Neuronal stem cell (in vitro differentiated cells): ENCODE results near the gene CEACAM16.

Experiments used
- DNase-seq: peaks from one replicate; pipeline ENCODE4 v3.0.0-alpha.2; 2013; ENCODE audit warnings: low spot score
- H2AFZ ChIP-seq: one replicate; pipeline ENCODE4 v1.6.1; 2013; ENCODE audit warnings: mild to moderate bottlenecking, low read length, inconsistent platforms
- H2AK5ac ChIP-seq: 2 replicates; pipeline ENCODE4 v1.6.1; 2013; ENCODE audit warnings: low read depth, mild to moderate bottlenecking, inconsistent platforms, low read length, moderate library complexity, mixed read lengths
- H2BK120ac ChIP-seq: 2 replicates; pipeline ENCODE4 v1.6.1; 2013; ENCODE audit warnings: low read depth, mild to moderate bottlenecking, inconsistent platforms, low read length, moderate library complexity, mixed read lengths
- H2BK12ac ChIP-seq: one replicate; pipeline ENCODE4 v1.6.1; 2013; ENCODE audit warnings: low read length, inconsistent platforms
- H2BK15ac ChIP-seq: 2 replicates; pipeline ENCODE4 v1.6.1; 2013; ENCODE audit warnings: mild to moderate bottlenecking, low read length, inconsistent platforms, mixed read lengths
- H2BK5ac ChIP-seq: one replicate; pipeline ENCODE4 v1.6.1; 2013; ENCODE audit warnings: inconsistent platforms, mild to moderate bottlenecking, low read length, moderate library complexity
- H3K14ac ChIP-seq: one replicate; pipeline ENCODE4 v1.6.1; 2013; ENCODE audit warnings: low read length, inconsistent platforms
- H3K18ac ChIP-seq: 2 replicates; pipeline ENCODE4 v1.6.1; 2013; ENCODE audit warnings: low read length, inconsistent platforms
- H3K23ac ChIP-seq: 2 replicates; pipeline ENCODE4 v1.6.1; 2013; ENCODE audit warnings: low read depth, mild to moderate bottlenecking, mixed read lengths, low read length, inconsistent platforms; ENCODE audit not compliant: poor library complexity
- H3K27ac ChIP-seq: replicated peaks from 3 replicates; pipeline ENCODE4 v1.5.1; 2013; ENCODE audit warnings: low read length, inconsistent platforms
- H3K27me3 ChIP-seq, 3 experiments: 2 replicates each; pipeline ENCODE4 v1.6.1; 2013; ENCODE audit warnings: low read length in 3 of 3, mild to moderate bottlenecking in 2 of 3, inconsistent platforms in 1 of 3, low read depth in 1 of 3, mixed read lengths in 1 of 3, moderate library complexity in 1 of 3; ENCODE audit not compliant: control insufficient read depth in 3 of 3, insufficient read depth in 3 of 3
- H3K36me3 ChIP-seq, 2 donors: replicated peaks in 1 of 2; 2 replicates each; pipeline ENCODE4 v1.6.1; 2013; ENCODE audit warnings: low read length in 2 of 2; ENCODE audit not compliant: control insufficient read depth in 2 of 2, insufficient read depth in 2 of 2
- H3K4ac ChIP-seq: 2 replicates; pipeline ENCODE4 v1.6.1; 2013; ENCODE audit warnings: inconsistent platforms, mild to moderate bottlenecking, low read length, moderate library complexity
- H3K4me1 ChIP-seq, 2 donors: 1 replicate in 1 of 2; 2 replicates in 1 of 2; pipeline ENCODE4 v1.6.1; 2013; ENCODE audit warnings: low read length in 2 of 2, low read depth in 1 of 2; ENCODE audit not compliant: control insufficient read depth in 2 of 2, insufficient read depth in 1 of 2
- H3K4me2 ChIP-seq: one replicate; pipeline ENCODE4 v1.6.1; 2013; ENCODE audit warnings: mild to moderate bottlenecking, low read length, inconsistent platforms; ENCODE audit not compliant: insufficient read depth, poor library complexity, severe bottlenecking
- H3K4me3 ChIP-seq, 2 donors: 2 replicates each; pipeline ENCODE4 v1.5.1; 2013; ENCODE audit warnings: low read length in 2 of 2, mild to moderate bottlenecking in 2 of 2, inconsistent platforms in 1 of 2, moderate library complexity in 1 of 2
- H3K79me1 ChIP-seq: one replicate; pipeline ENCODE4 v1.6.1; 2013; ENCODE audit warnings: low read depth, mild to moderate bottlenecking, inconsistent platforms, low read length, moderate library complexity
- H3K9ac ChIP-seq: one replicate; pipeline ENCODE4 v1.6.1; 2013; ENCODE audit warnings: mild to moderate bottlenecking, low read depth, low read length, inconsistent platforms; ENCODE audit not compliant: poor library complexity
- H3K9me3 ChIP-seq, 2 donors: replicated peaks in 1 of 2; 2 replicates each; pipeline versions ENCODE3 to v1.6.1; 2013; ENCODE audit warnings: low read length in 2 of 2, mild to moderate bottlenecking in 2 of 2, inconsistent platforms in 1 of 2, low read depth in 1 of 2, mixed read lengths in 1 of 2, moderate library complexity in 1 of 2; ENCODE audit not compliant: control insufficient read depth in 2 of 2, insufficient read depth in 1 of 2
- H4K8ac ChIP-seq: one replicate; pipeline ENCODE4 v1.6.1; 2013; ENCODE audit warnings: low read depth, mild to moderate bottlenecking, inconsistent platforms, low read length, moderate library complexity
- H4K91ac ChIP-seq: one replicate; pipeline ENCODE4 v1.6.1; 2013; ENCODE audit warnings: low read length, low read depth, mild to moderate bottlenecking, inconsistent platforms; ENCODE audit not compliant: poor library complexity
- WGBS, 2 donors: extraction: QIAGEN DNeasy Blood & Tissue Kit; methylation state at CpG; one replicate each; pipeline ENCODE4 v1.1.7; 2013; ENCODE audit warnings: missing lambda C conversion rate in 2 of 2, mixed read lengths in 1 of 2; ENCODE audit not compliant: insufficient read length in 2 of 2, insufficient replicate concordance in 1 of 2; ENCODE audit errors: extremely low coverage in 2 of 2; 5-methylcytosine and 5-hydroxymethylcytosine counted together

Gene CEACAM16

GRCh38 chr19:44677019-44677811, 21.7 kb upstream of the CEACAM16 start:
- Histone ChIP-seq H2BK120ac (no peak overlapping the region), H3K4ac (no peak overlapping the region), H3K36me3 (no peaks in the 10 kb centered on the region), H3K27me3 (no peaks in the 10 kb centered on the region), H2BK5ac (no peak overlapping the region), H2AFZ (peak overlapping the region; percentile 81), H3K27ac (no peak overlapping the region), H4K8ac (no peak overlapping the region), H4K91ac (no peak overlapping the region), H3K23ac (no peak overlapping the region), H3K14ac (no peak overlapping the region), H3K4me3 (no peak overlapping the region), H2BK15ac (no peak overlapping the region), H3K18ac (no peak overlapping the region), H2BK12ac (no peak overlapping the region), H3K4me2 (no peak overlapping the region), H3K9ac (no peak overlapping the region), H3K79me1 (no peaks in the 10 kb centered on the region), H3K4me1 (no peaks in the 10 kb centered on the region), H2AK5ac (no peak overlapping the region), H3K9me3 (no peaks in the 10 kb centered on the region)
- no CpG with 5 or more reads among the region's 8 CpGs for WGBS, 2 donors
- DNase-seq = no peak

GRCh38 chr19:44680536-44680935, 18.4 kb upstream of the CEACAM16 start:
- Histone ChIP-seq H2BK15ac (no peak overlapping the region), H3K79me1 (no peaks in the 10 kb centered on the region), H4K8ac (no peak overlapping the region), H2BK12ac (no peak overlapping the region), H2AK5ac (no peak overlapping the region), H3K4me1 (no peaks in the 10 kb centered on the region), H3K9me3 (no peaks in the 10 kb centered on the region), H3K27ac (no peak overlapping the region), H3K36me3 (no peaks in the 10 kb centered on the region), H3K4me2 (no peak overlapping the region), H2BK120ac (no peak overlapping the region), H4K91ac (no peak overlapping the region), H3K4me3 (no peak overlapping the region), H3K4ac (no peak overlapping the region), H2BK5ac (no peak overlapping the region), H3K27me3 (no peaks in the 10 kb centered on the region), H3K18ac (no peak overlapping the region), H2AFZ (no peak overlapping the region), H3K9ac (no peak overlapping the region), H3K14ac (no peak overlapping the region), H3K23ac (no peak overlapping the region)
- no peak for DNase-seq

GRCh38 chr19:44681992-44682790, 16.8 kb upstream of the CEACAM16 start:
- peak overlapping the region; percentile 68 for H2AK5ac ChIP-seq
- H3K14ac ChIP-seq = no peak overlapping the region
- no peak overlapping the region for H3K9ac ChIP-seq
- H3K4ac ChIP-seq = no peak overlapping the region
- no peak for DNase-seq
- H2BK15ac ChIP-seq = no peak overlapping the region
- H3K4me1 ChIP-seq = no peaks in the 10 kb centered on the region
- WGBS, 2 donors = no CpG with 5 or more reads among the region's 15 CpGs
- H3K27ac ChIP-seq = no peak overlapping the region
- no peaks in the 10 kb centered on the region for H3K79me1 ChIP-seq
- H3K4me3 ChIP-seq = no peak overlapping the region
- no peak overlapping the region for H2BK12ac ChIP-seq
- no peaks in the 10 kb centered on the region for H3K9me3 ChIP-seq
- no peak overlapping the region for H3K4me2 ChIP-seq
- H2BK5ac ChIP-seq = no peak overlapping the region
- no peaks in the 10 kb centered on the region for H3K36me3 ChIP-seq
- no peak overlapping the region for H3K18ac ChIP-seq
- no peak overlapping the region for H4K91ac ChIP-seq
- H2AFZ ChIP-seq = no peak overlapping the region
- no peaks in the 10 kb centered on the region for H3K27me3 ChIP-seq
- H4K8ac ChIP-seq = no peak overlapping the region
- no peak overlapping the region for H3K23ac ChIP-seq
- no peak overlapping the region for H2BK120ac ChIP-seq

DNA sequence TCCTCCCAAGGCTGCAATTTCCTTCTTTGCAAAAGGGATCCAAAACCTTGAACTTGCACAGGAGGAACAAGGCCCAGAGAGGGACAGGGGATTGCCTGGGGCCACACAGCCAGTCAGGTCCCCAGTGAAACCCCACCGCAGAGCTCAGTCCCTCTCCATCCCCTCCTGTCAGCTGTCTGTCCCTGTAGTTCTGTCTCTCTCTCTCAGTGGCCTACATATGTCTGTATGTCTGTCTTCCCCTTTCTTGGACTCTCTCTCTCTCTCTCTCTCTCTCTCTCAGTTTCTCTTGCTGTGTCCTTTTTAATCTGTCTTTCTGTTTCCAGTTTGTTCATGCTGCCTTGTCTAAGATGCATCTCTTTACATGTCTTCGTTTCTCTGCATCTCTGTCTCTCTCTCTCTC, 16.1 kb upstream of the CEACAM16 start:
- no peak overlapping the region for H4K8ac ChIP-seq
- H3K23ac ChIP-seq = no peak overlapping the region
- H3K79me1 ChIP-seq = no peaks in the 10 kb centered on the region
- H3K4me1 ChIP-seq = no peaks in the 10 kb centered on the region
- H3K4me2 ChIP-seq = no peak overlapping the region
- no peak overlapping the region for H2AFZ ChIP-seq
- H3K27ac ChIP-seq = no peak overlapping the region
- WGBS, 2 donors = no CpG with 5 or more reads among the region's 2 CpGs
- no peaks in the 10 kb centered on the region for H3K36me3 ChIP-seq
- no peak overlapping the region for H4K91ac ChIP-seq
- H3K9ac ChIP-seq = no peak overlapping the region
- H2AK5ac ChIP-seq = no peak overlapping the region
- H3K4ac ChIP-seq = no peak overlapping the region
- H3K27me3 ChIP-seq = no peaks in the 10 kb centered on the region
- H3K9me3 ChIP-seq = no peaks in the 10 kb centered on the region
- no peak for DNase-seq
- no peak overlapping the region for H2BK12ac ChIP-seq
- no peak overlapping the region for H2BK15ac ChIP-seq
- H2BK5ac ChIP-seq = no peak overlapping the region
- H3K4me3 ChIP-seq = no peak overlapping the region
- no peak overlapping the region for H3K14ac ChIP-seq
- H3K18ac ChIP-seq = no peak overlapping the region
- H2BK120ac ChIP-seq = no peak overlapping the region
